Measurements from ENCODE around the gene C2orf42.

Gene C2orf42

DNA sequence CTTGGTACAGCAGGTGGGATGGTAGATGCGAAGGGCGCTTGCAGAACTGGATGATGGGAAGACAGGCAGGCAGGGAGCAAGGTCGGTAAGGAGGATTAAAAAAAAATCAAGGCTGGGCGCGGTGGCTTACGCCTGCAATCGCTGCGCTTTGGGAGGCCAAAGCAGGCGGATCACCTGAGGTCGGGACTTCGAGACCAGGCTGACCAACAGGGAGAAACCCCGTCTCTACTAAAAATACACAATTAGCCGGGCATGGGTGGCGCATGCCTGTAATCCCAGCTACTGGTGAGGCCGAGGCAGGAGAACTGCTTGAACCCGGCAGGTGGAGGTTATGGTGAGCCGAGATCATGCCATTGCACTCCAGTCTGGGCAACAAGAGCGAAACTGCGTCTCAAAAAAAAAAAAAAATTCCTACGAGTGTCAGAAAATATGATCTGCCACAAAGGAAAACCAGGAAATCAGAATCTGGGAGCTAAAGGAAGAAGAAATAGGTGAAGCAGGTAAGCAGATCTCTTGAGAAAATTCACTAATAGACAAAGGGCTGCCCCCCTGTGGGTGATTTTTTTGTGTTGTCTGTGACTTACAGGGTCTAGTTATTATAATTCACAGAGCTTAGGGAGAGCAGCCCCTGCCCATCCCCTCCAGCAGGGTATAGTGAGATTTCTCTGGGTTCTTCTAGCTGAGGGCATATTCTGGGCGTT is 46.2 kb downstream of the C2orf42 start:
- TF ChIP-seq CTCF (IDR thresholded peaks at IDR 0.05; ENCODE audit: low read depth, low read length), result no peak
- Histone ChIP-seq H3K27me3 (ENCODE audit: insufficient read depth, low read depth, severe bottlenecking) (no peaks in the 10 kb centered on the region), H3K27ac (no peak overlapping the region; the same call in 1 of the 2 replicates), H3K9me3 (ENCODE audit: severe bottlenecking) (no peaks in the 10 kb centered on the region), H3K4me3 (ENCODE audit: low read depth, low read length) (no peak overlapping the region), H3K36me3 (peaks cover under 1% of the 10 kb centered on the region)
- DNase-seq, result no peak

DNA sequence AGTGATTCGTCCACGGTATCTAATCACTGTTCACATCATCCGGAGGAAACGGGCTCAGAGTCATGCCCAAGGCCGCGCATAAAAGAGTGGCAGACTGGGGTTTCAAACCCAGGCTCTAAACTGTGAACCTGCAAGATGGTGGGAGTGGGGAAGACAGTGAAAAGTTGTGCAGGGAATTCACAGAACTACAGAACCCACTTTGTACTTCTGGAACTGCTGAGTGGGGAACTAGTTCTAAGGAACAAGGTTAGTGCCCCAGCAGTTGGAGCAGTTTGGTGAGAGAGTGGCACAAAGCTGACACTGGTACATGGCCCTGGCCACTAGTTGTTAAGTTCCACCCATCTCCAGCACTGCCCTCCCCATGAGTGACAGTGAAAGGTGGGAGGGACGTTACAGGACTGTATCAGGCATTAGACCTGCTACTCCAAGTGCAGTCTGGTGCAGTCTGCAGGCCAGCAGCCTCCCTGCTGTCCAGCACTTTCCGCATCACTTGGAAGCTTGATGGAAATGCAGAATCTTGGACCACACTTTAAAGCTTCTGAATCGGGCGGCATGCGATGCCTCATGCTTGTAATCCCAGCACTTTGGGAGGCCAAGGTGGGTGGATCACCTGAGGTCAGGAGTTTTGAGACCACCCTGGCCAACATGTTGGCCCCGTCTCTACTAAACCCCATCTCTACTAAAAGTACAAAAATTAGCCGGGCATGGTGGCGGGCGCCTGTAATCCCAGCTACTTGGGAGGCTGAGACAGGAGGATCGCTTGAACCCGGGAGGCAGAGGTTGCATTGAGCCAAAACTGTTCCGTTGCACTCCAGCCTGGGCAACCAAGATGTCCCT is 47.3 kb downstream of the C2orf42 start:
- H3K9me3 ChIP-seq (ENCODE audit: severe bottlenecking), result no peaks in the 10 kb centered on the region
- H3K27ac ChIP-seq, result peak overlapping the region; percentile 92
- H3K27me3 ChIP-seq (ENCODE audit: insufficient read depth, low read depth, severe bottlenecking), result no peaks in the 10 kb centered on the region
- H3K36me3 ChIP-seq, result no peaks in the 10 kb centered on the region; the same call in 1 of the 2 replicates
- TF ChIP-seq CTCF (IDR thresholded peaks at IDR 0.05; ENCODE audit: low read depth, low read length), result no peak
- peak; percentile 78 for DNase-seq
- peak overlapping the region; percentile 63 for H3K4me3 ChIP-seq (ENCODE audit: low read depth, low read length)

- H3K9me3 ChIP-seq (ENCODE audit: severe bottlenecking), result no peaks in the 10 kb centered on the region
- H3K4me3 ChIP-seq (ENCODE audit: low read depth, low read length), result peak overlapping the region; percentile 63
- no peaks in the 10 kb centered on the region; the same call in 1 of the 2 replicates for H3K36me3 ChIP-seq
- peak; percentile 100 for DNase-seq
- no peaks in the 10 kb centered on the region for H3K27me3 ChIP-seq (ENCODE audit: insufficient read depth, low read depth, severe bottlenecking)
- TF ChIP-seq CTCF (IDR thresholded peaks at IDR 0.05; ENCODE audit: low read depth, low read length), result peak; percentile 99
- H3K27ac ChIP-seq, result peak overlapping the region; percentile 92
Measured at GRCh38 chr2:70142590-70143313, 48.1 kb downstream of the C2orf42 start.

- no peak for TF ChIP-seq CTCF (IDR thresholded peaks at IDR 0.05; ENCODE audit: low read depth, low read length)
- no peaks in the 10 kb centered on the region for H3K9me3 ChIP-seq (ENCODE audit: severe bottlenecking)
- peak; percentile 80 for DNase-seq
- peak overlapping the region; percentile 46 for H3K4me3 ChIP-seq (ENCODE audit: low read depth, low read length)
- H3K27ac ChIP-seq, result peak overlapping the region; percentile 99
- no peaks in the 10 kb centered on the region for H3K27me3 ChIP-seq (ENCODE audit: insufficient read depth, low read depth, severe bottlenecking)
- H3K36me3 ChIP-seq, result no peaks in the 10 kb centered on the region; the same call in 1 of the 2 replicates
Measured at GRCh38 chr2:70141902-70142589, 48.8 kb downstream of the C2orf42 start.

GRCh38 chr2:70141212-70141901 is 49.5 kb downstream of the C2orf42 start:
- H3K36me3 ChIP-seq, result no peaks in the 10 kb centered on the region; the same call in 1 of the 2 replicates
- no peaks in the 10 kb centered on the region for H3K27me3 ChIP-seq (ENCODE audit: insufficient read depth, low read depth, severe bottlenecking)
- peak overlapping the region; percentile 46 for H3K4me3 ChIP-seq (ENCODE audit: low read depth, low read length)
- peak; percentile 84 for DNase-seq
- H3K9me3 ChIP-seq (ENCODE audit: severe bottlenecking), result no peaks in the 10 kb centered on the region
- peak; percentile 60 for TF ChIP-seq CTCF (IDR thresholded peaks at IDR 0.05; ENCODE audit: low read depth, low read length)
- H3K27ac ChIP-seq, result peak overlapping the region; percentile 99
